ENCODE results near the gene C9orf152.

DNA sequence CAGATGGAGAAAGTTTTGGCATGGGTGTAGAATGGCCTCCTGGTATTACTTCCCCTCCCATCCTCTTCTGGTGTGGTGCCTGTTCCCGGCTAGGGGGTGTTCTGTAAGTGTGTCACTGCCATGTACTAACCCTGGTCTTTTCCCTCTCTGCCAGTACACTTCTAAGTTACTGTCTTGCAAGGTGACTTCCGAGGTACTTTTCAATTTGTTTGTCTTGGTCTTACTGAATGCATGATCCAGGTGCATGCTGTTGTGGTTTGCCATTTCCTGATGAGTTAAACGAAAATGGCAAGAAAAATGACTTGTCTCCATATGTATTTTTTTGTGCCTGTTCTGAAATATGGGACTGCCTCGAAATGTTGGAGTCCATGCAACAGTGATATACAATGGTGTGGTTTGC, 46.0 kb downstream of the C9orf152 start:
- TF ChIP-seq, protein P1, sequence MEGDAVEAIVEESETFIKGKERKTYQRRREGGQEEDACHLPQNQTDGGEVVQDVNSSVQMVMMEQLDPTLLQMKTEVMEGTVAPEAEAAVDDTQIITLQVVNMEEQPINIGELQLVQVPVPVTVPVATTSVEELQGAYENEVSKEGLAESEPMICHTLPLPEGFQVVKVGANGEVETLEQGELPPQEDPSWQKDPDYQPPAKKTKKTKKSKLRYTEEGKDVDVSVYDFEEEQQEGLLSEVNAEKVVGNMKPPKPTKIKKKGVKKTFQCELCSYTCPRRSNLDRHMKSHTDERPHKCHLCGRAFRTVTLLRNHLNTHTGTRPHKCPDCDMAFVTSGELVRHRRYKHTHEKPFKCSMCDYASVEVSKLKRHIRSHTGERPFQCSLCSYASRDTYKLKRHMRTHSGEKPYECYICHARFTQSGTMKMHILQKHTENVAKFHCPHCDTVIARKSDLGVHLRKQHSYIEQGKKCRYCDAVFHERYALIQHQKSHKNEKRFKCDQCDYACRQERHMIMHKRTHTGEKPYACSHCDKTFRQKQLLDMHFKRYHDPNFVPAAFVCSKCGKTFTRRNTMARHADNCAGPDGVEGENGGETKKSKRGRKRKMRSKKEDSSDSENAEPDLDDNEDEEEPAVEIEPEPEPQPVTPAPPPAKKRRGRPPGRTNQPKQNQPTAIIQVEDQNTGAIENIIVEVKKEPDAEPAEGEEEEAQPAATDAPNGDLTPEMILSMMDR (IDR thresholded peaks at IDR 0.05) = no peak
- TF ChIP-seq POLR2AphosphoS5 (IDR thresholded peaks at IDR 0.05) (no peak), POLR2A (IDR thresholded peaks at IDR 0.05) (no peak)
